Caco-2 (cell line): Measurements from ENCODE around the gene CIITA. TPM values are rescaled to one million over a fixed set of nuclear protein-coding genes. Genes with fewer than 3 reads are reported as not detected.

ENCODE experiments used
- BruUV-seq: library from RNA; stranded (reverse); fragments of 400-500 nt; replicated peaks from 2 replicates; lab custom pipeline; 2021; lab: Mats Ljungman, UMichigan
- CTCF ChIA-PET: fragments of 300-600 bp; sonication (Branson Sonifier 250); formaldehyde crosslinking; loops from one replicate; lab custom pipeline; 2022; ENCODE audit warnings: antibody characterized with exemption; lab: Charles Lee
- POLR2A ChIA-PET: fragments of 300-600 bp; sonication (Branson Sonifier 250); formaldehyde crosslinking; loops from one replicate; lab custom pipeline; 2022; ENCODE audit warnings: antibody characterized with exemption; lab: Charles Lee
- DNase-seq, 2 experiments: peaks; one replicate each; pipeline versions ENCODE4 v3.0.0 to v3.0.0-alpha.2; 2020 to 2022
- H3K27me3 ChIP-seq: replicated peaks from 2 replicates; pipeline ENCODE4 v1.6.0; 2011; ENCODE audit warnings: low read length; ENCODE audit not compliant: control insufficient read depth, insufficient read depth
- H3K36me3 ChIP-seq: 2 replicates; pipeline ENCODE4 v1.5.1; 2011; ENCODE audit warnings: low read length; ENCODE audit not compliant: control insufficient read depth, insufficient read depth
- H3K4me1 ChIP-seq: fragments of 250-450 bp; sonication (Bioruptor Pico); 2 replicates; pipeline ENCODE4 v1.5.1; 2020; ENCODE audit warnings: mild to moderate bottlenecking
- H3K4me3 ChIP-seq: 2 replicates; pipeline ENCODE4 v1.5.1; 2011; ENCODE audit warnings: low read depth, mild to moderate bottlenecking, control low read depth, low read length
- H3K9me3 ChIP-seq: fragments of 250-450 bp; sonication (Bioruptor Pico); 2 replicates; pipeline ENCODE4 v1.5.1; 2020; ENCODE audit warnings: mild to moderate bottlenecking, moderate library complexity
- H3K27ac Mint-ChIP-seq: one replicate; pipeline ENCODE4 v1.8.0; 2022; ENCODE audit warnings: mixed read lengths; ENCODE audit not compliant: unreplicated experiment
- H3K27me3 Mint-ChIP-seq: one replicate; pipeline ENCODE4 v1.8.0; 2022; ENCODE audit warnings: mixed read lengths; ENCODE audit not compliant: insufficient read depth, unreplicated experiment
- H3K36me3 Mint-ChIP-seq: one replicate; pipeline ENCODE4 v1.8.0; 2022; ENCODE audit warnings: mild to moderate bottlenecking, mixed read lengths; ENCODE audit not compliant: insufficient read depth, unreplicated experiment
- H3K4me1 Mint-ChIP-seq: one replicate; pipeline ENCODE4 v1.8.0; 2022; ENCODE audit warnings: low read depth, mixed read lengths; ENCODE audit not compliant: unreplicated experiment
- H3K4me3 Mint-ChIP-seq: one replicate; pipeline ENCODE4 v1.8.0; 2022; ENCODE audit warnings: mild to moderate bottlenecking, moderate library complexity, mixed read lengths; ENCODE audit not compliant: unreplicated experiment
- H3K9me3 Mint-ChIP-seq: one replicate; pipeline ENCODE4 v1.8.0; 2022; ENCODE audit warnings: mixed read lengths; ENCODE audit not compliant: unreplicated experiment
- intact Hi-C: fragments of 100-400 bp; cut with micrococcal nuclease; formaldehyde crosslinking; loops from one replicate; pipeline ENCODE4 v1.10.0; 2022; ENCODE audit not compliant: unreplicated experiment
- total RNA-seq: library from RNA; stranded (reverse); gene quantifications from 2 replicates; pipeline ENCODE4 v1.2.3, GENCODE V29; 2022
- TF ChIP-seq, protein P1 (sequence below), 2 experiments: fragments of 200-600 bp in 1 of 2; IDR thresholded peaks; 1 replicate in 1 of 2; 2 replicates in 1 of 2; pipeline versions ENCODE4 v1.5.1 to v1.8.0; 2011 to 2022; ENCODE audit warnings: antibody characterized with exemption in 1 of 2, control low read depth in 1 of 2, inconsistent platforms in 1 of 2, low read depth in 1 of 2, low read length in 1 of 2, mild to moderate bottlenecking in 1 of 2, moderate library complexity in 1 of 2; ENCODE audit not compliant: insufficient read depth in 1 of 2, severe bottlenecking in 1 of 2, unreplicated experiment in 1 of 2

The CIITA gene
- total RNA-seq, 1 experiment from 2014 or later, result 0.27 TPM

DNA sequence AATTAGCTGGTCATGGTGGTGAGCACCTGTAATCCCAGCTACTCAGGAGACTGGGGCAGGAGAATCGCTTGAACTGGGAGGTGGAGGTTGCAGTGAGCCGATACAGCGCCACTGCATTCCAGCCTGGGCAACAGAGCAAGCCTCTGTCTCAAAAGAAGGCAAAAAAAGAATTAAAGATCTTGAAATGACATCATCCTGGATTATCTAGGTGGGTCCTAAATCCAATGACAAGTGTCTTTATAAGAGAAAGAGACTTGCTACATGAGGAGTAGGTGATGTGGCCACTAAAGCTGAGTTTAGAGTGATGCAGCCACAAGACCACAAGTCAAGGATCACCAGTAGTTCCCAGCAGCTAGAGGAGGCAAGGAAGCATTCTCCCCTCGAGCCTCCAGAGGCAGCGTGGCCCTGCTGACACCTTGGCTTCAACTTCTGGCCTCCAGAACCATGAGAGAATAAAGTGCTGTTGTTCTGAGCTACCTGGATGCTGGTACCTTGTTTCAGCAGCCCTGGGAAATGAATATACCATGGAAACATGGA lies 15.8 kb downstream of the CIITA start:
- H3K4me1 Mint-ChIP-seq, result no peaks in the 10 kb centered on the region
- BruUV-seq, result no TSS peak
- POLR2A ChIA-PET, result no interaction called here
- TF ChIP-seq, protein P1, sequence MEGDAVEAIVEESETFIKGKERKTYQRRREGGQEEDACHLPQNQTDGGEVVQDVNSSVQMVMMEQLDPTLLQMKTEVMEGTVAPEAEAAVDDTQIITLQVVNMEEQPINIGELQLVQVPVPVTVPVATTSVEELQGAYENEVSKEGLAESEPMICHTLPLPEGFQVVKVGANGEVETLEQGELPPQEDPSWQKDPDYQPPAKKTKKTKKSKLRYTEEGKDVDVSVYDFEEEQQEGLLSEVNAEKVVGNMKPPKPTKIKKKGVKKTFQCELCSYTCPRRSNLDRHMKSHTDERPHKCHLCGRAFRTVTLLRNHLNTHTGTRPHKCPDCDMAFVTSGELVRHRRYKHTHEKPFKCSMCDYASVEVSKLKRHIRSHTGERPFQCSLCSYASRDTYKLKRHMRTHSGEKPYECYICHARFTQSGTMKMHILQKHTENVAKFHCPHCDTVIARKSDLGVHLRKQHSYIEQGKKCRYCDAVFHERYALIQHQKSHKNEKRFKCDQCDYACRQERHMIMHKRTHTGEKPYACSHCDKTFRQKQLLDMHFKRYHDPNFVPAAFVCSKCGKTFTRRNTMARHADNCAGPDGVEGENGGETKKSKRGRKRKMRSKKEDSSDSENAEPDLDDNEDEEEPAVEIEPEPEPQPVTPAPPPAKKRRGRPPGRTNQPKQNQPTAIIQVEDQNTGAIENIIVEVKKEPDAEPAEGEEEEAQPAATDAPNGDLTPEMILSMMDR (IDR thresholded peaks at IDR 0.05; ENCODE audit: insufficient read depth in 1 of 2, low read depth in 1 of 2, low read length in 1 of 2, severe bottlenecking in 1 of 2, unreplicated experiment in 1 of 2), result no peak
- intact Hi-C loops, result no loop called here
- CTCF ChIA-PET, result no interaction called here
- H3K4me3 Mint-ChIP-seq, result no peak overlapping the region
- H3K27ac Mint-ChIP-seq, result no peak overlapping the region
- H3K9me3 ChIP-seq, result no peaks in the 10 kb centered on the region
- H3K36me3 ChIP-seq, result no peaks in the 10 kb centered on the region
- no peak overlapping the region for H3K4me3 ChIP-seq
- no peaks in the 10 kb centered on the region for H3K9me3 Mint-ChIP-seq
- no peak for DNase-seq
- H3K27me3 ChIP-seq, result no peaks in the 10 kb centered on the region
- peaks cover 15% of the 10 kb centered on the region for H3K27me3 Mint-ChIP-seq
- H3K36me3 Mint-ChIP-seq, result no peaks in the 10 kb centered on the region
- H3K4me1 ChIP-seq, result no peaks in the 10 kb centered on the region

DNA sequence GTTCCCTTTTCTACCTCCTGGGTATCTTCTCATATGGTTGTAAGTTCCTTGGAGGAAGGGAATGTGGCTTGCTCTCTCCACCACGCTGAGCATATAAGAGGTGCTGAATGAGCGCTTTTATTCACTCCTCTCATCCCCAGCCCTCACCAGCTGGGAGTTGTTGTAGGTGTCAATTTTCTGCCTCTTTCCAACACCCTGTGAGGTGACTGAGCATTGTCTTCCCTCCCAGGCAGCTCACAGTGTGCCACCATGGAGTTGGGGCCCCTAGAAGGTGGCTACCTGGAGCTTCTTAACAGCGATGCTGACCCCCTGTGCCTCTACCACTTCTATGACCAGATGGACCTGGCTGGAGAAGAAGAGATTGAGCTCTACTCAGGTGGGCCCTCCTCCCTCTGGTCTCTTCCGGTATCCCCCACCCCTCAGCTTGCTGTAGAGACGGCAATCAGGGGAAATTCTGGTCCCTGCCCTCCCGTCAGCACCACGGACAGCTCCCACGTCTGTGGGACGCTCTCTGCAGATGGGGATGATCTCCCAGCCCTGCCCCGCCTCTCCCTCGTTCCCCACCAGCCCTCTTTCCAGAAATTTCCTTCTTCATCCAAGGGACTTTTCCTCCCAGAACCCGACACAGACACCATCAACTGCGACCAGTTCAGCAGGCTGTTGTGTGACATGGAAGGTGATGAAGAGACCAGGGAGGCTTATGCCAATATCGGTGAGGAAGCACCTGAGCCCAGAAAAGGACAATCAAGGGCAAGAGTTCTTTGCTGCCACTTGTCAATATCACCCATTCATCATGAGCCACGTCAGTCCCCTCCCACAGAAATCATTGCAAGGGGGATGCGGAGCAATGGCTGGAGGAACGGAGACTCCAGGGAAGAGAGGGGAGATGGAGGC lies 18.3 kb downstream of the CIITA start:
- ChIA-PET CTCF (no interaction called here), POLR2A (no interaction called here)
- Mint-ChIP-seq H3K27me3 (peaks cover 17% of the 10 kb centered on the region), H3K27ac (no peak overlapping the region), H3K9me3 (no peaks in the 10 kb centered on the region), H3K4me1 (no peaks in the 10 kb centered on the region), H3K4me3 (no peak overlapping the region), H3K36me3 (no peaks in the 10 kb centered on the region)
- Histone ChIP-seq H3K4me1 (no peaks in the 10 kb centered on the region), H3K4me3 (no peak overlapping the region), H3K27me3 (no peaks in the 10 kb centered on the region), H3K9me3 (no peaks in the 10 kb centered on the region), H3K36me3 (no peaks in the 10 kb centered on the region)
- TF ChIP-seq, protein P1 (IDR thresholded peaks at IDR 0.05; ENCODE audit: insufficient read depth in 1 of 2, low read depth in 1 of 2, low read length in 1 of 2, severe bottlenecking in 1 of 2, unreplicated experiment in 1 of 2), result no peak
- BruUV-seq, result no TSS peak
- peak in 1 of 2 experiments; percentile 72 for DNase-seq
- intact Hi-C loops, result no loop called here

DNA sequence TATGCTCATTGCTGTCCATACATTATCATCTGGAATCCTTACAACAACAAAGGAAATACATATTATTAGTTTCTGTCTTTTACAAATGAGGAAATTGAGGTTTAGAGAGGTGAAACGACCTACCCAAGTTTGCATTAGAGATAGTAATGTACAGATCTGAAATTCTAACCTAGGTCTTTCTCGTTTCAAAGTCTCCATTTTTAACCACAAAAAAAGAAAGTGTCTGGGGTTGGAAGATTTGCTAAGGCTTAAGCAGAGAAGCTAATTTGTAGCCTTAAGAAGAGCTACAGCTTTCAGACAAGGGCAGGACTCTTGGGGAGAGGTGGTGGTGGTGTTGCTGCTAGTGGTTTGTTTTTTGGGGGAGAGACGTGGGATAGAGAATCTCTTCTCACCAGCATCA lies 19.2 kb downstream of the CIITA start:
- no TSS peak for BruUV-seq
- Histone ChIP-seq H3K36me3 (no peaks in the 10 kb centered on the region), H3K9me3 (no peaks in the 10 kb centered on the region), H3K4me3 (no peak overlapping the region), H3K4me1 (no peaks in the 10 kb centered on the region), H3K27me3 (no peaks in the 10 kb centered on the region)
- no peak overlapping the region for H3K4me3 Mint-ChIP-seq
- H3K9me3 Mint-ChIP-seq, result no peaks in the 10 kb centered on the region
- H3K4me1 Mint-ChIP-seq, result no peaks in the 10 kb centered on the region
- DNase-seq, result no peak
- no peak overlapping the region for H3K27ac Mint-ChIP-seq
- CTCF ChIA-PET, result no interaction called here
- POLR2A ChIA-PET, result no interaction called here
- no peaks in the 10 kb centered on the region for H3K36me3 Mint-ChIP-seq
- peaks cover 15% of the 10 kb centered on the region for H3K27me3 Mint-ChIP-seq
- intact Hi-C loops, result no loop called here
- TF ChIP-seq, protein P1 (IDR thresholded peaks at IDR 0.05; ENCODE audit: insufficient read depth in 1 of 2, low read depth in 1 of 2, low read length in 1 of 2, severe bottlenecking in 1 of 2, unreplicated experiment in 1 of 2), result no peak
